K562 (cell line): ENCODE measurements around the gene CENPT. TPM values are rescaled to one million over a fixed set of nuclear protein-coding genes. Genes with fewer than 3 reads are reported as not detected.

Source experiments
- E2F3 ChIP-seq: fragments of 250-450 bp; sonication (Bioruptor Pico); IDR thresholded peaks from 2 replicates; pipeline ENCODE4 v1.4.0; 2020; ENCODE audit warnings: mild to moderate bottlenecking
- ETS2 ChIP-seq: IDR thresholded peaks from 2 replicates; pipeline ENCODE4 v1.6.1; 2016; ENCODE audit warnings: borderline replicate concordance, missing genetic modification characterization, mild to moderate bottlenecking, moderate library complexity, missing compliant biosample characterization; ENCODE audit not compliant: poor library complexity, severe bottlenecking
- GABPA ChIP-seq: fragments of 200-800 bp; sonication (Bioruptor generic); conservative IDR thresholded peaks from 2 replicates; pipeline ENCODE4 v1.6.1; 2016; ENCODE audit warnings: low read depth, missing genetic modification characterization, missing compliant biosample characterization
- HSF4 ChIP-seq: fragments of 250-450 bp; sonication (Bioruptor Pico); IDR thresholded peaks from 2 replicates; pipeline ENCODE4 v2.1.2; 2022; ENCODE audit warnings: mild to moderate bottlenecking, moderate library complexity, borderline replicate concordance
- KAT2B ChIP-seq: IDR thresholded peaks from one replicate; pipeline ENCODE4 v1.6.1; 2012; ENCODE audit warnings: low read depth, mild to moderate bottlenecking, control low read depth, inconsistent platforms, low read length, moderate library complexity
- MAFF ChIP-seq: IDR thresholded peaks from 2 replicates; pipeline ENCODE4 v1.6.1; 2012; ENCODE audit warnings: low read length, improper control_type of control experiment
- NCOA6 ChIP-seq: fragments of 450-650 bp; IDR thresholded peaks from 2 replicates; pipeline ENCODE4 v1.6.1; 2017; ENCODE audit warnings: mild to moderate bottlenecking
- NFATC3 ChIP-seq: fragments of 450-650 bp; IDR thresholded peaks from 2 replicates; pipeline ENCODE4 v1.6.1; 2017; ENCODE audit warnings: mild to moderate bottlenecking
- NFE2 ChIP-seq: IDR thresholded peaks from 2 replicates; pipeline ENCODE4 v1.6.1; 2014; ENCODE audit warnings: antibody characterized with exemption, low read depth
- NRF1 ChIP-seq, 2 experiments: fragments of 450-650 bp; IDR thresholded peaks in 1 of 2; conservative IDR thresholded peaks in 1 of 2; 2 replicates each; pipeline ENCODE4 v1.6.1; 2014; ENCODE audit warnings: mild to moderate bottlenecking in 2 of 2
- POLR2AphosphoS5 ChIP-seq: IDR thresholded peaks from 2 replicates; pipeline ENCODE4 v1.6.1; 2011; ENCODE audit warnings: mild to moderate bottlenecking, low read depth, low read length, moderate library complexity; ENCODE audit not compliant: control insufficient read depth, insufficient read depth
- RBM17 ChIP-seq: fragments of 200-400 bp; formaldehyde crosslinking; IDR thresholded peaks from 2 replicates; pipeline ENCODE4 v1.6.1; 2017; ENCODE audit warnings: low read depth, mild to moderate bottlenecking, low read length, borderline replicate concordance
- SAFB ChIP-seq: fragments of 200-400 bp; formaldehyde crosslinking; IDR thresholded peaks from 2 replicates; pipeline ENCODE4 v1.6.1; 2017; ENCODE audit warnings: low read depth, low read length, borderline replicate concordance
- THRA ChIP-seq: fragments of 450-650 bp; IDR thresholded peaks from 2 replicates; pipeline ENCODE4 v1.6.1; 2017; ENCODE audit warnings: mild to moderate bottlenecking, moderate library complexity
- THRAP3 ChIP-seq: fragments of 450-650 bp; IDR thresholded peaks from 2 replicates; pipeline ENCODE4 v1.6.1; 2016; ENCODE audit warnings: mild to moderate bottlenecking, inconsistent platforms, borderline replicate concordance
- TSC22D4 ChIP-seq: fragments of 450-650 bp; IDR thresholded peaks from 2 replicates; pipeline ENCODE4 v1.6.1; 2016; ENCODE audit warnings: missing genetic modification characterization, missing biosample characterization, control low read depth
- ZNF280B ChIP-seq: fragments of 250-450 bp; sonication (Bioruptor Pico); IDR thresholded peaks from 2 replicates; pipeline ENCODE4 v1.5.1; 2021; ENCODE audit warnings: mild to moderate bottlenecking
- ZNF354B ChIP-seq: fragments of 250-450 bp; sonication (Bioruptor Pico); IDR thresholded peaks from 2 replicates; pipeline ENCODE4 v1.4.0; 2020
- ZNF445 ChIP-seq: fragments of 250-450 bp; sonication (Bioruptor Pico); IDR thresholded peaks from 2 replicates; pipeline ENCODE4 v1.4.0; 2020; ENCODE audit warnings: low read depth, mild to moderate bottlenecking, moderate library complexity
- ZNF589 ChIP-seq: fragments of 200-800 bp; sonication (Bioruptor generic); IDR thresholded peaks from 2 replicates; pipeline ENCODE4 v1.6.1; 2016; ENCODE audit warnings: low read depth, missing genetic modification characterization, missing compliant biosample characterization
- polyA plus RNA-seq, 8 experiments: library from polyadenylated mRNA; depleted of rRNA in 4 of 8; stranded (reverse) in 5 of 8; unstranded in 3 of 8; fragments of >200 nt; fragmentation: Nextera tagmentation in 2 of 8; fragmentation: Illumina TruSeq in 1 of 8; extraction: Ambion mirVana in 2 of 8; extraction: Trizol in 1 of 8; gene quantifications; 2 replicates each; pipeline versions ENCODE4 v1.2.1 to v1.2.3, GENCODE V29; 2011 to 2014; ENCODE audit warnings: inconsistent platforms in 1 of 8, missing spikeins in 1 of 8
- total RNA-seq, 7 experiments: library from RNA; depleted of rRNA in 6 of 7; stranded (reverse); fragments of >200 nt in 6 of 7; fragmentation: Illumina TruSeq in 2 of 7; extraction: Trizol in 2 of 7; gene quantifications; 2 replicates each; pipeline versions ENCODE4 v1.2.1 to v1.2.3, GENCODE V29; 2011 to 2021; ENCODE audit warnings: low replicate concordance in 1 of 7
- TF ChIP-seq, protein P1 (sequence below): fragments of 450-650 bp; IDR thresholded peaks from 2 replicates; pipeline ENCODE4 v1.6.1; 2016; ENCODE audit warnings: missing biosample characterization, missing genetic modification characterization
- TF ChIP-seq, protein P2 (sequence below): fragments of 450-650 bp; formaldehyde crosslinking; IDR thresholded peaks from 2 replicates; pipeline ENCODE4 v1.4.0; 2022; ENCODE audit warnings: missing genetic modification characterization

Gene CENPT
- total and polyA plus RNA-seq, 9 of the 15 experiments (the other 6 are each of a cell fraction or from before 2014, with no cell fraction given): 3.6 to 94.2 (median 44.1) TPM

- TF ChIP-seq ZNF354B (CRISPR knock-in tag): no peak
- no peak for TF ChIP-seq ZNF589
- TF ChIP-seq RBM17: no peak
- no peak for TF ChIP-seq HSF4 (CRISPR knock-in tag)
- TF ChIP-seq THRAP3: no peak
- no peak; the same call in 1 of the 2 replicates for TF ChIP-seq E2F3 (CRISPR knock-in tag)
- TF ChIP-seq ZNF280B (CRISPR knock-in tag): no peak
- TF ChIP-seq SAFB: no peak
- TF ChIP-seq, protein P1, sequence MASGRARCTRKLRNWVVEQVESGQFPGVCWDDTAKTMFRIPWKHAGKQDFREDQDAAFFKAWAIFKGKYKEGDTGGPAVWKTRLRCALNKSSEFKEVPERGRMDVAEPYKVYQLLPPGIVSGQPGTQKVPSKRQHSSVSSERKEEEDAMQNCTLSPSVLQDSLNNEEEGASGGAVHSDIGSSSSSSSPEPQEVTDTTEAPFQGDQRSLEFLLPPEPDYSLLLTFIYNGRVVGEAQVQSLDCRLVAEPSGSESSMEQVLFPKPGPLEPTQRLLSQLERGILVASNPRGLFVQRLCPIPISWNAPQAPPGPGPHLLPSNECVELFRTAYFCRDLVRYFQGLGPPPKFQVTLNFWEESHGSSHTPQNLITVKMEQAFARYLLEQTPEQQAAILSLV: no peak
- no peak for TF ChIP-seq NCOA6
- TF ChIP-seq NFATC3: no peak
- no peak for TF ChIP-seq ZNF445 (CRISPR knock-in tag)
- TF ChIP-seq, protein P2, sequence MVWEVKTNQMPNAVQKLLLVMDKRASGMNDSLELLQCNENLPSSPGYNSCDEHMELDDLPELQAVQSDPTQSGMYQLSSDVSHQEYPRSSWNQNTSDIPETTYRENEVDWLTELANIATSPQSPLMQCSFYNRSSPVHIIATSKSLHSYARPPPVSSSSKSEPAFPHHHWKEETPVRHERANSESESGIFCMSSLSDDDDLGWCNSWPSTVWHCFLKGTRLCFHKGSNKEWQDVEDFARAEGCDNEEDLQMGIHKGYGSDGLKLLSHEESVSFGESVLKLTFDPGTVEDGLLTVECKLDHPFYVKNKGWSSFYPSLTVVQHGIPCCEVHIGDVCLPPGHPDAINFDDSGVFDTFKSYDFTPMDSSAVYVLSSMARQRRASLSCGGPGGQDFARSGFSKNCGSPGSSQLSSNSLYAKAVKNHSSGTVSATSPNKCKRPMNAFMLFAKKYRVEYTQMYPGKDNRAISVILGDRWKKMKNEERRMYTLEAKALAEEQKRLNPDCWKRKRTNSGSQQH (CRISPR knock-in tag): no peak
- peak; percentile 99 for TF ChIP-seq NRF1 (conservative IDR thresholded peaks at IDR 0.05 in 1 of 2, IDR thresholded peaks at IDR 0.05 in 1 of 2)
- no peak for TF ChIP-seq TSC22D4 (tag)
- TF ChIP-seq POLR2AphosphoS5: peak; percentile 66
- TF ChIP-seq THRA: no peak
- peak; percentile 97 for TF ChIP-seq GABPA (tag)
- TF ChIP-seq NFE2: no peak
- TF ChIP-seq ETS2 (tag): no peak
- no peak for TF ChIP-seq KAT2B
- no peak for TF ChIP-seq MAFF
Measured at GRCh38 chr16:67841816-67842508, 5.5 kb downstream of the CENPT start, which contains the start of gene THAP11 (continued).
